WTC11 (cell line): ENCODE data around the gene ABHD12.

Experiments
- ESRRA ChIP-seq: sonication (generic); formaldehyde crosslinking; IDR thresholded peaks from 2 replicates; pipeline ENCODE4 v1.8.1; 2022; ENCODE audit warnings: mild to moderate bottlenecking, missing genetic modification reagents, borderline replicate concordance
- RELA ChIP-seq: sonication (generic); formaldehyde crosslinking; IDR thresholded peaks from 2 replicates; pipeline ENCODE4 v1.8.1; 2022; ENCODE audit warnings: missing genetic modification reagents, mild to moderate bottlenecking, borderline replicate concordance

- TF ChIP-seq ESRRA (CRISPR knock-in tag) (no peak), RELA (CRISPR knock-in tag) (no peak)
Observed at GRCh38 chr20:25285856-25286798, 104.5 kb downstream of the ABHD12 start.
